ENCODE results near the gene BCAN. TPM values are rescaled to one million over a fixed set of nuclear protein-coding genes. Genes with fewer than 3 reads are reported as not detected.

Gene BCAN
- total and polyA plus RNA-seq, 2 of the 4 experiments (the other 2 are of a cell fraction) = 0.07 TPM; not detected in 1

- Histone ChIP-seq H3K56ac (ENCODE audit: extremely low read depth, insufficient read depth, low read length) (no peak overlapping the region), H4K20me1 (ENCODE audit: insufficient read depth, low read length) (no peaks in the 10 kb centered on the region), H3K79me1 (ENCODE audit: low read depth in 1 of 2, low read length in 2 of 2) (no peaks in the 10 kb centered on the region), H3K9ac (ENCODE audit: low read depth, low read length) (no peak overlapping the region), H3K18ac (ENCODE audit: low read depth, low read length) (no peak overlapping the region), H2BK120ac (ENCODE audit: low read depth, low read length) (no peak overlapping the region), H3K4me3 (ENCODE audit: insufficient read depth, low read depth, low read length) (no peak overlapping the region), H3K27me3 (ENCODE audit: control insufficient read depth, insufficient read depth, low read length) (peaks cover 2% of the 10 kb centered on the region; the same call in 1 of the 2 replicates), H4K91ac (ENCODE audit: insufficient read depth, low read depth, low read length) (no peak overlapping the region), H2BK15ac (ENCODE audit: low read depth, low read length) (no peak overlapping the region), H3K9me3 (ENCODE audit: control insufficient read depth, insufficient read depth, low read length) (no peaks in the 10 kb centered on the region), H2AK9ac (replicated peaks; ENCODE audit: low read depth, low read length, poor library complexity) (no peak overlapping the region), H3K4ac (ENCODE audit: low read depth, low read length) (no peak overlapping the region), H3K27ac (ENCODE audit: insufficient read depth, low read length) (no peak overlapping the region), H3K9me1 (ENCODE audit: insufficient read depth, low read length) (no peaks in the 10 kb centered on the region), H3K14ac (replicated peaks; ENCODE audit: low read depth, low read length) (no peak overlapping the region), H2AFZ (replicated peaks; ENCODE audit: low read length, poor library complexity) (no peak overlapping the region), H3K4me1 (ENCODE audit: control insufficient read depth, insufficient read depth, low read length) (no peaks in the 10 kb centered on the region), H2AK5ac (ENCODE audit: low read depth, low read length) (no peak overlapping the region), H3K4me2 (ENCODE audit: low read depth, low read length) (no peak overlapping the region), H3K36me3 (ENCODE audit: control insufficient read depth, insufficient read depth, low read length) (no peaks in the 10 kb centered on the region), H4K8ac (ENCODE audit: low read depth in 2 of 2, low read length in 2 of 2) (no peak overlapping the region), H4K5ac (ENCODE audit: low read depth, low read length) (no peak overlapping the region), H2BK20ac (ENCODE audit: low read depth, low read length) (no peak overlapping the region), H2BK5ac (ENCODE audit: low read depth, low read length, poor library complexity, severe bottlenecking) (no peak overlapping the region), H3K23ac (ENCODE audit: low read depth, low read length) (no peak overlapping the region)
- dilution Hi-C loops (cut with HindIII; ENCODE audit: low sequenced_read_pairs, unreplicated experiment) = no loop called here
- ATAC-seq (ENCODE audit: low read depth) (no peak), DNase-seq (no peak)
- POLR2A ChIA-PET (ENCODE audit: unreplicated experiment) = no interaction called here
- CTCF ChIA-PET = no interaction called here
- in situ Hi-C loops (cut with MboI; ENCODE audit: low sequenced_read_pairs) = loop anchor here (10.0 kb wide), 1 partner anchor 187 kb away; no protein-coding TSS in a partner anchor
- WGBS, 2 experiments (ENCODE audit: extremely low coverage in 2 of 2, insufficient read length in 1 of 2) = 88% methylated on average over 4 of the region's 8 CpGs; no CpG with 5 or more reads in 1 of the 2 experiments
- BruUV-seq (replicated peaks) = no TSS peak
- intact Hi-C loops (cut with micrococcal nuclease) = no loop called here
- TF ChIP-seq RAD21 (IDR thresholded peaks at IDR 0.05; ENCODE audit: low read length) = no peak
Measured at GRCh38 chr1:156697481-156697880, 55.6 kb downstream of the BCAN start.

Data from IMR-90 (cell line).